ENCODE data around the gene DLG5. TPM values are rescaled to one million over a fixed set of nuclear protein-coding genes. Genes with fewer than 3 reads are reported as not detected.

Gene DLG5
- polyA plus RNA-seq, 1 of the 3 experiments (the other 2 are of a cell fraction): 31.3 TPM

DNA sequence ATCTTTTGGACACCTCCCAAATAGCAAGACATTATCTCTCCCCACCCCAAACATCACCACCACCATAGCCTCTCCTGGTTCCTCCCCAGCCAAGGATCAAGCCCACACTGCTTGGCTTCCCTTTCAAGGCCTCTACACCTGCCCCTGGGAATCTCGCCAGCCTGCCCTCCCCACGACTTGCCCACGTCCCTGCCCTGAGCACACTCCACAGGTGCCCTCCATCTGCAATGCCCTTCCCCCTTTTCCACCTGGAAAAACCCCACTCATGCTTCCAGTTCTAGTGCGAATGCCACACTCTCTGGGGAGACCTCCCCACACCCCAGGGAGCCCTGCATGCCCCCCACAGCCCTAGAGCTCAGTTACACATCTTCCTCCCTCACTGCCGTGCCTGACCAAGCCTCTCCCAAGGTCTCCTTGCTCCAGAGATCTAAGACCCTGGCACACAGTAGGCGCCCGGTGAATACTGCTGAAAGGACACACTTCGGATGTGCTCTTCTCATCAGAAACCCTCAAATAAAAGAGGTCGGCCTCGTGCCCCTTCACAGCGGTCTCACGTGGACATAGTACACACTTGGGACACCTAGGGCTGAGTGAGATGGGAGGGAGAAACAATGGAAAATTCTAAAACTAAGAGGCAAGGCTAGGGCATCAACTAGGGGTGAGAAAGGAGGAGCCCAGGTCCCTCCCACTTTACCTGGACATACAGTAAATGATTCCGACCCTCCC is 91.4 kb downstream of the DLG5 start (continued):
- TF ChIP-seq, protein P1, sequence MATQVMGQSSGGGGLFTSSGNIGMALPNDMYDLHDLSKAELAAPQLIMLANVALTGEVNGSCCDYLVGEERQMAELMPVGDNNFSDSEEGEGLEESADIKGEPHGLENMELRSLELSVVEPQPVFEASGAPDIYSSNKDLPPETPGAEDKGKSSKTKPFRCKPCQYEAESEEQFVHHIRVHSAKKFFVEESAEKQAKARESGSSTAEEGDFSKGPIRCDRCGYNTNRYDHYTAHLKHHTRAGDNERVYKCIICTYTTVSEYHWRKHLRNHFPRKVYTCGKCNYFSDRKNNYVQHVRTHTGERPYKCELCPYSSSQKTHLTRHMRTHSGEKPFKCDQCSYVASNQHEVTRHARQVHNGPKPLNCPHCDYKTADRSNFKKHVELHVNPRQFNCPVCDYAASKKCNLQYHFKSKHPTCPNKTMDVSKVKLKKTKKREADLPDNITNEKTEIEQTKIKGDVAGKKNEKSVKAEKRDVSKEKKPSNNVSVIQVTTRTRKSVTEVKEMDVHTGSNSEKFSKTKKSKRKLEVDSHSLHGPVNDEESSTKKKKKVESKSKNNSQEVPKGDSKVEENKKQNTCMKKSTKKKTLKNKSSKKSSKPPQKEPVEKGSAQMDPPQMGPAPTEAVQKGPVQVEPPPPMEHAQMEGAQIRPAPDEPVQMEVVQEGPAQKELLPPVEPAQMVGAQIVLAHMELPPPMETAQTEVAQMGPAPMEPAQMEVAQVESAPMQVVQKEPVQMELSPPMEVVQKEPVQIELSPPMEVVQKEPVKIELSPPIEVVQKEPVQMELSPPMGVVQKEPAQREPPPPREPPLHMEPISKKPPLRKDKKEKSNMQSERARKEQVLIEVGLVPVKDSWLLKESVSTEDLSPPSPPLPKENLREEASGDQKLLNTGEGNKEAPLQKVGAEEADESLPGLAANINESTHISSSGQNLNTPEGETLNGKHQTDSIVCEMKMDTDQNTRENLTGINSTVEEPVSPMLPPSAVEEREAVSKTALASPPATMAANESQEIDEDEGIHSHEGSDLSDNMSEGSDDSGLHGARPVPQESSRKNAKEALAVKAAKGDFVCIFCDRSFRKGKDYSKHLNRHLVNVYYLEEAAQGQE (IDR thresholded peaks at IDR 0.05; ENCODE audit: low read depth, low read length): no peak
- TF ChIP-seq RFX5 (IDR thresholded peaks at IDR 0.05; ENCODE audit: low read length) (no peak), RAD21 (IDR thresholded peaks at IDR 0.05; ENCODE audit: low read length) (no peak), GABPA (IDR thresholded peaks at IDR 0.05; ENCODE audit: low read depth) (no peak), EP300 (IDR thresholded peaks at IDR 0.05; ENCODE audit: borderline replicate concordance in 1 of 2, low read depth in 1 of 2, low read length in 1 of 2) (no peak)
- TF ChIP-seq, protein P2, sequence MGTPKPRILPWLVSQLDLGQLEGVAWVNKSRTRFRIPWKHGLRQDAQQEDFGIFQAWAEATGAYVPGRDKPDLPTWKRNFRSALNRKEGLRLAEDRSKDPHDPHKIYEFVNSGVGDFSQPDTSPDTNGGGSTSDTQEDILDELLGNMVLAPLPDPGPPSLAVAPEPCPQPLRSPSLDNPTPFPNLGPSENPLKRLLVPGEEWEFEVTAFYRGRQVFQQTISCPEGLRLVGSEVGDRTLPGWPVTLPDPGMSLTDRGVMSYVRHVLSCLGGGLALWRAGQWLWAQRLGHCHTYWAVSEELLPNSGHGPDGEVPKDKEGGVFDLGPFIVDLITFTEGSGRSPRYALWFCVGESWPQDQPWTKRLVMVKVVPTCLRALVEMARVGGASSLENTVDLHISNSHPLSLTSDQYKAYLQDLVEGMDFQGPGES (IDR thresholded peaks at IDR 0.05; ENCODE audit: low read depth, low read length): no peak

DNA sequence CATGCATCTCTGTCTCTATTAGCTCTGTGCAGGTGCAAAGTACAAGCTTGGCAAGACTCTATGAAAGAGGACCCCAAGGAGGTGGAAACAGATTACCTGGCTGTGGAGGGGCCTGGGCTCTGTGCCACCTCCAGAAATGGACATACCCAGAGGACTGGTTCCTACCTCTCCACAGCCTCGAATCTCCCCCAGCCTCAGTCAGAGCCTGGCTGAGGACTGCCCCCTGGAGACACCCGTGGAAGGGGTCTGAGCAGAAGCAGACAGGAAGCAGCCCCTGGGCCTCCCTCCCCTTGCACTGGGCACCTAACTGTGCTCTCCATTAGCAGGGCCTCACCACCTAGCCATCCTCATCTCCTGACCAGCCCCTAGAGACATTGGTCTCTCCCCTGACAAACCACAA is 92.0 kb downstream of the DLG5 start:
- Histone ChIP-seq H3K9me3 (no peaks in the 10 kb centered on the region), H3K4me2 (no peak overlapping the region), H2AFZ (ENCODE audit: low read depth) (no peak overlapping the region), H3K9me2 (no peaks in the 10 kb centered on the region), H3K79me2 (ENCODE audit: insufficient read depth) (no peaks in the 10 kb centered on the region), H3K27ac (ENCODE audit: low read depth in 2 of 2, low read length in 1 of 2) (no peak overlapping the region), H3K9ac (no peak overlapping the region), H4K20me1 (ENCODE audit: insufficient read depth) (no peaks in the 10 kb centered on the region), H3K4me3 (ENCODE audit: low read depth in 2 of 2, low read length in 1 of 2) (no peak overlapping the region), H3K36me3 (replicated peaks in 1 of 2; ENCODE audit: control insufficient read depth in 1 of 2, insufficient read depth in 2 of 2, low read length in 1 of 2) (peaks cover 13 to 61% of the 10 kb centered on the region in 2 experiments), H3K27me3 (ENCODE audit: insufficient read depth) (no peaks in the 10 kb centered on the region), H3K4me1 (ENCODE audit: control insufficient read depth in 1 of 2, insufficient read depth in 2 of 2, low read depth in 1 of 2, low read length in 1 of 2) (peaks cover 0 to 22% of the 10 kb centered on the region in 2 experiments; a peak in 1 of 4 replicates), H3F3A (replicated peaks; ENCODE audit: insufficient read depth) (no peaks in the 10 kb centered on the region)
- TF ChIP-seq NRF1 (IDR thresholded peaks at IDR 0.05; ENCODE audit: low read depth, low read length) (no peak), FOXM1 (IDR thresholded peaks at IDR 0.05; ENCODE audit: low read depth) (no peak), JUND (IDR thresholded peaks at IDR 0.05) (no peak)
- CTCF ChIA-PET: interaction anchor here (1.2 kb wide), 1 partner anchor 12 kb away, joined by 4 read pairs; no protein-coding TSS in a partner anchor
- no peak for DNase-seq
- POLR2A ChIA-PET: no interaction called here
- no CpG with 5 or more reads among the region's 2 CpGs for WGBS (ENCODE audit: low lambda C conversion rate)

DNA sequence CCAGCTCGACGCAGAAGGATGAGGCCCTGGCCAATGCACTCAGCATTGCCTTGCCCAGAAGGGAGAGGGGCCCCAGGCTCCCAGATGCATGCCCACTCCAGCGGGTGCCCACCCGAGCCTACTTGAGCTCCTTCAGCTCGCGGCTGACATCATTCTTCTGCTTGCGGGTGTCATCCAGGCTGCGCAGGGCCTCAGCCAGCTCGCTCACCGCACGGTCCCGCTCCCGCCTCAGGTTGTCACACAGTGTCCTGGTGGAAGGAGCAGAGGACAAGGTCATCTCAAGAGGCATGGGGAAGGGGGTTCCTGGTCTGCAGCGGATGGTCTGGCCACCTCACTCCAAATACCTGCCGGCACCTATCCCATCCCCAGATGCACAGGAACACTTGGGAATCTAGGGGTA is 92.8 kb downstream of the DLG5 start:
- Histone ChIP-seq H3F3A (replicated peaks; ENCODE audit: insufficient read depth) (no peaks in the 10 kb centered on the region), H4K20me1 (ENCODE audit: insufficient read depth) (no peaks in the 10 kb centered on the region), H3K9me2 (no peaks in the 10 kb centered on the region), H3K36me3 (replicated peaks in 1 of 2; ENCODE audit: control insufficient read depth in 1 of 2, insufficient read depth in 2 of 2, low read length in 1 of 2) (peaks cover 16 to 67% of the 10 kb centered on the region in 2 experiments), H3K79me2 (ENCODE audit: insufficient read depth) (no peaks in the 10 kb centered on the region), H3K4me3 (ENCODE audit: low read depth in 2 of 2, low read length in 1 of 2) (no peak overlapping the region), H3K27me3 (ENCODE audit: insufficient read depth) (no peaks in the 10 kb centered on the region), H2AFZ (ENCODE audit: low read depth) (no peak overlapping the region), H3K27ac (ENCODE audit: low read depth in 2 of 2, low read length in 1 of 2) (no peak overlapping the region), H3K4me1 (ENCODE audit: control insufficient read depth in 1 of 2, insufficient read depth in 2 of 2, low read depth in 1 of 2, low read length in 1 of 2) (peaks cover 0 to 22% of the 10 kb centered on the region in 2 experiments; a peak in 1 of 4 replicates), H3K4me2 (no peak overlapping the region), H3K9ac (no peak overlapping the region), H3K9me3 (no peaks in the 10 kb centered on the region)
- 98% methylated on average over 10 of the region's 15 CpGs for WGBS (ENCODE audit: low lambda C conversion rate)
- POLR2A ChIA-PET: no interaction called here
- CTCF ChIA-PET: interaction anchor here (1.2 kb wide), 1 partner anchor 13 kb away, joined by 4 read pairs; no protein-coding TSS in a partner anchor
- TF ChIP-seq SIN3A (IDR thresholded peaks at IDR 0.05; ENCODE audit: borderline replicate concordance, low read depth, low read length): no peak
- TF ChIP-seq, protein P3, sequence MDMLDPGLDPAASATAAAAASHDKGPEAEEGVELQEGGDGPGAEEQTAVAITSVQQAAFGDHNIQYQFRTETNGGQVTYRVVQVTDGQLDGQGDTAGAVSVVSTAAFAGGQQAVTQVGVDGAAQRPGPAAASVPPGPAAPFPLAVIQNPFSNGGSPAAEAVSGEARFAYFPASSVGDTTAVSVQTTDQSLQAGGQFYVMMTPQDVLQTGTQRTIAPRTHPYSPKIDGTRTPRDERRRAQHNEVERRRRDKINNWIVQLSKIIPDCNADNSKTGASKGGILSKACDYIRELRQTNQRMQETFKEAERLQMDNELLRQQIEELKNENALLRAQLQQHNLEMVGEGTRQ (IDR thresholded peaks at IDR 0.05; ENCODE audit: borderline replicate concordance, low read depth, low read length): no peak
- TF ChIP-seq SMC3 (IDR thresholded peaks at IDR 0.05; ENCODE audit: low read depth, low read length): no peak
- TF ChIP-seq, protein P4, sequence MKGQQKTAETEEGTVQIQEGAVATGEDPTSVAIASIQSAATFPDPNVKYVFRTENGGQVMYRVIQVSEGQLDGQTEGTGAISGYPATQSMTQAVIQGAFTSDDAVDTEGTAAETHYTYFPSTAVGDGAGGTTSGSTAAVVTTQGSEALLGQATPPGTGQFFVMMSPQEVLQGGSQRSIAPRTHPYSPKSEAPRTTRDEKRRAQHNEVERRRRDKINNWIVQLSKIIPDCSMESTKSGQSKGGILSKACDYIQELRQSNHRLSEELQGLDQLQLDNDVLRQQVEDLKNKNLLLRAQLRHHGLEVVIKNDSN (IDR thresholded peaks at IDR 0.05; ENCODE audit: borderline replicate concordance, low read depth): no peak
- no peak for TF ChIP-seq JUND (IDR thresholded peaks at IDR 0.05)
- no peak for TF ChIP-seq FOXJ3 (CRISPR knock-in tag; IDR thresholded peaks at IDR 0.05)
- no peak for DNase-seq
